Measurements from ENCODE around the gene UBASH3A.

UBASH3A gene

GRCh38 chr21:42373908-42374455, 29.7 kb upstream of the UBASH3A start:
- in situ Hi-C loops (cut with MboI; ENCODE audit: low sequenced_read_pairs) = no loop called here

GRCh38 chr21:42374457-42374856, 29.2 kb upstream of the UBASH3A start:
- in situ Hi-C loops (cut with MboI; ENCODE audit: low sequenced_read_pairs) = no loop called here

GRCh38 chr21:42374864-42375499, 28.7 kb upstream of the UBASH3A start:
- in situ Hi-C loops (cut with MboI; ENCODE audit: low sequenced_read_pairs) = no loop called here

GRCh38 chr21:42375506-42375905, 28.2 kb upstream of the UBASH3A start:
- in situ Hi-C loops (cut with MboI; ENCODE audit: low sequenced_read_pairs) = no loop called here

GRCh38 chr21:42375966-42376337, 27.8 kb upstream of the UBASH3A start:
- in situ Hi-C loops (cut with MboI; ENCODE audit: low sequenced_read_pairs) = no loop called here

GRCh38 chr21:42376338-42376982, 27.2 kb upstream of the UBASH3A start:
- in situ Hi-C loops (cut with MboI; ENCODE audit: low sequenced_read_pairs) = no loop called here

- in situ Hi-C loops (cut with MboI; ENCODE audit: low sequenced_read_pairs) = no loop called here
These were observed 26.3 kb upstream of the UBASH3A start for GRCh38 chr21:42377211-42377950.

GRCh38 chr21:42377951-42378340, 25.8 kb upstream of the UBASH3A start:
- in situ Hi-C loops (cut with MboI; ENCODE audit: low sequenced_read_pairs) = no loop called here

GRCh38 chr21:42378418-42378817, 25.3 kb upstream of the UBASH3A start:
- in situ Hi-C loops (cut with MboI; ENCODE audit: low sequenced_read_pairs) = no loop called here

- in situ Hi-C loops (cut with MboI; ENCODE audit: low sequenced_read_pairs) = no loop called here
These were observed 24.1 kb upstream of the UBASH3A start for GRCh38 chr21:42379426-42380215.

- in situ Hi-C loops (cut with MboI; ENCODE audit: low sequenced_read_pairs) = no loop called here
These were observed 22.2 kb upstream of the UBASH3A start for GRCh38 chr21:42381347-42381984.

GRCh38 chr21:42382915-42383314, 20.8 kb upstream of the UBASH3A start:
- in situ Hi-C loops (cut with MboI; ENCODE audit: low sequenced_read_pairs) = no loop called here

GRCh38 chr21:42383331-42383730, 20.4 kb upstream of the UBASH3A start:
- in situ Hi-C loops (cut with MboI; ENCODE audit: low sequenced_read_pairs) = no loop called here

GRCh38 chr21:42384156-42384945, 19.4 kb upstream of the UBASH3A start:
- in situ Hi-C loops (cut with MboI; ENCODE audit: low sequenced_read_pairs) = no loop called here

- in situ Hi-C loops (cut with MboI; ENCODE audit: low sequenced_read_pairs) = no loop called here
These were observed 18.7 kb upstream of the UBASH3A start for GRCh38 chr21:42384989-42385388.

- in situ Hi-C loops (cut with MboI; ENCODE audit: low sequenced_read_pairs) = no loop called here
These were observed 18.1 kb upstream of the UBASH3A start for GRCh38 chr21:42385619-42386018.

GRCh38 chr21:42386034-42386591, 17.6 kb upstream of the UBASH3A start:
- in situ Hi-C loops (cut with MboI; ENCODE audit: low sequenced_read_pairs) = no loop called here

GRCh38 chr21:42387164-42387563, 16.5 kb upstream of the UBASH3A start:
- in situ Hi-C loops (cut with MboI; ENCODE audit: low sequenced_read_pairs) = no loop called here

- in situ Hi-C loops (cut with MboI; ENCODE audit: low sequenced_read_pairs) = no loop called here
These were observed 15.8 kb upstream of the UBASH3A start for GRCh38 chr21:42387843-42388340.
